ENCODE measurements around the gene SORCS1.

The SORCS1 gene

GRCh38 chr10:106535304-106535953, 629.1 kb downstream of the SORCS1 start:
- no peak for DNase-seq (ENCODE audit: low spot score)

GRCh38 chr10:106534441-106534840, 630.1 kb downstream of the SORCS1 start:
- no peak for DNase-seq (ENCODE audit: low spot score)

GRCh38 chr10:106528702-106529101, 635.8 kb downstream of the SORCS1 start:
- DNase-seq (ENCODE audit: low spot score): no peak

GRCh38 chr10:106525835-106526234, 638.7 kb downstream of the SORCS1 start:
- no peak for DNase-seq (ENCODE audit: low spot score)
